HG03108 (cell line): Measurements from ENCODE around the gene GDPD5.

Source experiments
- ATAC-seq: cut with Tn5 transposase; IDR thresholded peaks from one replicate; pipeline ENCODE4 v1.9.1; 2021; ENCODE audit warnings: moderate library complexity; ENCODE audit not compliant: unreplicated experiment

The GDPD5 gene

DNA sequence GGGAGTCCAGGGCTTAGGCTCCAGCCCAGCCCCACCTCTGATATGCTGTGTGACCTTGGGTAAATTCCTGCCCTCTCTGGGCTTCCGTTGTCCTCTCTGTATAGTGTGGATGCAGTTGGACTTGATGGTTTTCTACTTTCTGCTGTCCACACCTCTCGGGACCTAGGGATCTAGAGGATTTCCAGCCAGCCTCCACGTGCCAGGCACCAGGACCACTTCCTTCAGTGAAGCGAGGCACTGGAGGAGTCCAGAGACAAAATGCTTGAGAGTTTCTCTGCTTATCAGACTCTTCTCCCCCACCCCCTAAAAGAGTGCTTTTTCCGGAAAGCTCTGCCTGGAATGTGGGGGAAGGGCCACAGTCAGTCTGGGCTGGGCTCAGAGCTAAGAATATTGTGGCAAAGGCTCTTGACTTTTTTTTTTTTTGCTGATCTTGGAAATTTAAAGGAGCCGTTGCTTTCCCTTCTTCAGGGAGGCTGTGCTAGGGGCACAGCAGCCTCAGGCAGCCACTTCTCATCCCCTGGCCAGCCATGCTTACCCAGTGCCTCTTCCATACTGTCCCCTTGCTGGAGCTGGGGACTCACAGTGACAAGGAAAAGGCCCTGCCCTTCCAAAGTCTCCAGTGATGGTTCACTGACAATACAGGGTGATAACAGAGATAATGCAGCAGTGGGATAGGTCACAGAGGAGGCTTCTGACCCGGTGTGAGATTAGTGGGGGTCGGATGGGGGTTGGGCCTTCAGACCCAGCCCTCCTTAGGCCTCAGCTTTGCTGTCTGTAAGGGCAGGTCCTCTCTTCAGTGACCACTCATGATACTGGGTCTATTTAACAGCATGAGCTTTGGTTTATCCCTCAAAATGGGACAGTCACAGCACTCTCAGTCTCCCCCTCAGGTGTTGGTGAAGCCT lies 33.5 kb upstream of the GDPD5 start:
- no peak for ATAC-seq

GRCh38 chr11:75557666-75558494 lies 32.1 kb upstream of the GDPD5 start:
- no peak for ATAC-seq

- ATAC-seq: no peak
These were observed 30.5 kb upstream of the GDPD5 start for GRCh38 chr11:75556275-75556674.

DNA sequence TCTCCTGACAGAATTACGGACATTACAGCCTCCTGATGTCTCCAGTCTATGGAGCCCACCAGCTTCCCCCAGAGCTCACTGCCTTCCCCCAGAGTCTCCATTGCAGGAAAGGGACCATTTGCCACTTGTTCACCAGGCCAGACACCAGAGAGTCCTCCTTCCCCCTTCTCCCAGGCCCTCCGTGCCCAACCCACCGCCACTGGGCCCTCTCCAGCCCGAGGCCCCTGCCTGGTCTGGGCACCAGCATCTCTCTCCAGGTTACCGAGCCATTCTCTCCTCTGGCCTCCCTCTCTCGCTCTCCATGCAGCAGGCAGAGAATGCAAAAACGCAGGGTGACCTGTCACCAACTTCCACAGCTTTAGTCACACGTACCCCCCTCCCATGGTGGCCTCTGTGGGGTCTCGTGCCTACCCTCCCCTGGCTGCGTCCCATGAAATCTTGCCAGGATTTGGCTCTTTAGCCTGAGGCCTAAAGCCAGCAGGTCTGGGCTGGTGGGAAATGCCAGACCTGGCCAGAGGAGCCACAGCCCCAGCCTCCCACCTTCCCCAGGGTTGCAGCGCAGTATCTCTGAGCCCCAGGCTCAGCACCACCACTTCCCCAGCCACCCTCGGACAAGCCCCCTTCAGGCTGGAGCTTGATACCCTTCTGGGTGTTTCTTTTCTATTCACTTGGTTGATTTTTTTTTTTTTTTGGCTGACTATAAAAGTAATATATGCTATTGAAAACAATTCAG lies 29.5 kb upstream of the GDPD5 start:
- no peak for ATAC-seq

- ATAC-seq: no peak
These were observed 28.7 kb upstream of the GDPD5 start for GRCh38 chr11:75554258-75555022.

GRCh38 chr11:75553889-75554257 lies 28.1 kb upstream of the GDPD5 start:
- no peak for ATAC-seq

- no peak for ATAC-seq
These were observed 27.4 kb upstream of the GDPD5 start for GRCh38 chr11:75553182-75553581.

- no peak for ATAC-seq
These were observed 23.7 kb upstream of the GDPD5 start for GRCh38 chr11:75549370-75549958.

DNA sequence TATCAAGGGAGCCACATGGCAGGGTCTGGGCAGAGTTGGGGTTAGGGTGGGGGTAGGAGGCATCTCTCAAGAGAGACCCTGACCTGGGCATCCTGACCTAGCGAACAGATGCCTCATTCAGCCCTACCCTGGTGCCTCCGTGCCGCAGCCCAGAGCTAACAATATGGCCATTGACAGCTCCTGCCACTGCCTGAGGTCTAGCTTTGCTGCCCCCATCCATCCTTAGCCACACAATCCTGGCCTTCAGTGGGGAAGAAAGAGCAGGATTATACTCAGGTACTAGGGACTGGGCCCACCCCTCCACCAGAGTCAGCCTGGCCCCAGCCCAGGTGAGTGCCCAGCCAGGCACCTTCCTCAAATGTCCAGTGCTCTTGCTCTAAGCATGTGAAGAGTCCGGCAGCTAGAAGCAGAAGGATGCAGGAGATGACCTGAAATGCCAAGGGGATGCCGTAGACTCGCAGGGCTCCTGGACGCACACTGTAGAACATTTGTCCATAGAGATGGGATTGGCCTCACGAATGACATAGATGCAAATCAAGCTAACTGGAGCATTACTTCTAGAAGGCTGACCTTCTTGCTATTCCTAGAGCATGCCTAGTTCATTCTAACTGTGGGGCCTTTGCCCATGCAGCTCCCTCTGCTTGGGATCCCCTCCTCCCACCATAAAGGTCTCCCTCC lies 23.0 kb upstream of the GDPD5 start:
- no peak for ATAC-seq

DNA sequence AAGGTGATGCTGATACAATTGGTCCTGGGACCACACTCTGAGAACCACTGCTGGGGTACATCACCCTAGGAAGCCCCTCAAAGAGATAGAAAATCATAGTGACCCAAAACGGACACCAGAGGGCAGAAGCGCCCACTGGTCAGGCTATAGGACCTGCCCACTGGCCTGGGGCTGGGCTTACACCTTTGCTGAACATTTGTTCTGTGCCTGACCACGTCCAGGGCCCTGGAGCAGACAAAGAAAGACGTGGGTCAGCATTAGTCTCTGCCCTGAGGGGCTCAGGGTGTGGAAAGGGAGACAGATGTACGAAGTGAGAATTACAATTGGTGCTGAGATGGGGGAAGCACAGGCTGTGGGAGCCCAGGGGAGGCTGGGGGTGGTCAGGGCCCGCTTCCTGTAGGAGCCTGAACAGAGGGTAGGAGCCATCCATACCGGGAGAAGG lies 21.9 kb upstream of the GDPD5 start:
- no peak for ATAC-seq

- no peak for ATAC-seq
These were observed 21.4 kb upstream of the GDPD5 start for GRCh38 chr11:75547177-75547576.

GRCh38 chr11:75543806-75544205 lies 18.1 kb upstream of the GDPD5 start:
- ATAC-seq: no peak

DNA sequence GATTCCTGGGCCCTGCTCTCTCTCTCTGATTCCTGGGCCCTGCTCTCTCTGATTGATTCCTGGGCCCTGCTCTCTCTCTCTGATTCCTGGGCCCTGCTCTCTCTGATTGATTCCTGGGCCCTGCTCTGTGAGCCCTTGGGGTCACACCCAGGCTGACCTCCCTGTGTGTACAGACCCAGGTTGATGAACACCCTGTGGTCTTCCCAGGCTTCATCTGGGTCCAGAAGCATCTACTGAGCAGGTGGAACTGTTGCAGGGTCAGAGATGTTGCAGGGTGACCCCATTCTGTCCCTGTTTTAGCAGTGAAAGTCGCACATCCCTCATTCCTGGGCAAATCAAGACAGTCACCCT lies 16.3 kb upstream of the GDPD5 start:
- ATAC-seq: no peak

DNA sequence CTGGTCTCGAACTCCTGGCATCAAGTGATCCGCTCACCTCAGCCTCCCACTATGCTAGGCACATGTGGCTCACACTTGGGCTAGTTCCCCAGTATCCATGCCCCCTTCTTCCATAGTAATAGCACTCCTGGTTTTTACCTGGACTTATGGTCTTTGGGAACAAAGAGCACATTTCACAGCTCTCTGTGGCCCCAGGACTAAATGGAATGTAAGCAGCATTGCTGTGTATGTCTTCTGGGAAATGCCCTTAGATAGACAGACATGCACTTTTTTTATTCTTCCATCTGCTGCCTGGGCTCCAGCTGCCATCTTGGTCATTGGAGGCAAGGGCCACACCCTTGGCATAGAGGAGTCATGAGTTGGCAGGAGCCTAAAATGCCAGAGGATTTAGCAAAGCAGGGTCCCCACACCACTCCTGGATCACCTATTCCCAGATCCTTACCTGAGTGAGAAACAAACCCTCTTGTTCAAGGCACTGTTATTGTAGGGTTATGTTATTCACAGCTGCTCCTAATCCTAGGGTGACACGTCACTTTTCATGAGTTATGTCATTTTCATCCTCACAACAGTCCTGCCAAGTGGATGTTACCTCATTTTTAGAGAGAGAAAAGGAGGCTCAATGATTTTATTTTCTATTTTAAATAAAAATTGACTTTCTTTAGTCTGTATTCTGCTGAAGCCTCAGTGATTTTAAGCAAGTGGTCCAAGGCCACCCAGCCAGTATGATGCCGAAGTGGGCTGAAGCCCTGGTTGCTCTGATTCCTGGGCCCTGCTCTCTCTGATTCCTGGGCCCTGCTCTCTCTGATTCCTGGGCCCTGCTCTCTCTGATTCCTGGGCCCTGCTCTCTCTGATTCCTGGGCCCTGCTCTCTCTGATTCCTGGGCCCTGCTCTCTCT lies 15.7 kb upstream of the GDPD5 start:
- ATAC-seq: no peak

GRCh38 chr11:75539459-75540334 lies 14.0 kb upstream of the GDPD5 start:
- ATAC-seq: no peak

- no peak for ATAC-seq
These were observed 12.6 kb upstream of the GDPD5 start for GRCh38 chr11:75538150-75538942.

- no peak for ATAC-seq
These were observed 12.0 kb upstream of the GDPD5 start for GRCh38 chr11:75537740-75538139.
